Embryonic facial prominence (tissue), 1 donor: ENCODE measurements around the gene TKFC.
"Not testable (repeated sequence)": the region's sequence is repeated elsewhere in the genome, so short reads cannot be mapped to it uniquely, and the experiment has no call there.

ENCODE experiments used
- DNase-seq: peaks from one replicate; pipeline ENCODE4 v3.0.0-alpha.2; 2016; ENCODE audit errors: extremely low spot score

TKFC gene

GRCh38 chr11:61368646-61369045 lies 35.6 kb downstream of the TKFC start:
- DNase-seq, result no peak

- no peak for DNase-seq
Observed at GRCh38 chr11:61369372-61370348, 36.6 kb downstream of the TKFC start.

- DNase-seq, result no peak
Observed at GRCh38 chr11:61370349-61371005, 37.4 kb downstream of the TKFC start.

GRCh38 chr11:61372659-61373420 lies 39.8 kb downstream of the TKFC start:
- no peak for DNase-seq

- DNase-seq, result no peak
Observed at GRCh38 chr11:61375761-61376108, 42.7 kb downstream of the TKFC start.

GRCh38 chr11:61377461-61378160 lies 44.6 kb downstream of the TKFC start:
- no peak for DNase-seq

- no peak for DNase-seq
Observed at GRCh38 chr11:61378713-61379313, 45.8 kb downstream of the TKFC start.

- DNase-seq, result no peak
Observed at GRCh38 chr11:61380884-61381283, 47.9 kb downstream of the TKFC start.

GRCh38 chr11:61383859-61384258 lies 50.8 kb downstream of the TKFC start:
- not testable (repeated sequence) for DNase-seq

GRCh38 chr11:61384271-61385242 lies 51.5 kb downstream of the TKFC start:
- DNase-seq, result no peak

- no peak for DNase-seq
Observed at GRCh38 chr11:61390161-61390560, 57.1 kb downstream of the TKFC start.

GRCh38 chr11:61392981-61393595 lies 60.1 kb downstream of the TKFC start:
- no peak for DNase-seq
